GM19395 (cell line): ENCODE results near the gene AP4S1.
A peak's percentile ranks its signal among the peaks of the same experiment; 100 is the strongest.

Source experiments
- ATAC-seq: cut with Tn5 transposase; IDR thresholded peaks from one replicate; pipeline ENCODE4 v1.9.1; 2021; ENCODE audit warnings: mild to moderate bottlenecking, moderate library complexity; ENCODE audit not compliant: unreplicated experiment

AP4S1 gene

DNA sequence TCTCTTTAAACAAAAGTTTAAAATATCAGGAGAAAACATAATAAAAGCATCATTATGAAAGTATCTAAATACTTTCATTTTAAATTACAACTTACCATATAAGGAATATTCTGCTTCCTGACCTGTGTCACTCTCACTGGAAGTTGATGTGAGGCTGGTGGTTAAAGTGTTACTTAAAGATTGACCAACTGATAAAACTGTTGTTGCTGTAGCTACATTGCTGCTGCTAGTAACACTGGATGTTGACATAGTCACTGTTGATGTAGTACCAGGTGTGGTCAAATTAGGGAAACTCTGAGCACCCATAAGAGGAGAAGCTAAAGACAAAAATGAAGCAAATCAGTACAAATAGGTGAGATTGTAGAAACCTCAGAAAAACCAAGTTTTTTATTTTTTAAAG, 102.2 kb downstream of the AP4S1 start:
- ATAC-seq = no peak

GRCh38 chr14:31128601-31129526, 103.4 kb downstream of the AP4S1 start:
- ATAC-seq = peak; percentile 61

- ATAC-seq = no peak
Observed at GRCh38 chr14:31133133-31133532, 107.7 kb downstream of the AP4S1 start.

DNA sequence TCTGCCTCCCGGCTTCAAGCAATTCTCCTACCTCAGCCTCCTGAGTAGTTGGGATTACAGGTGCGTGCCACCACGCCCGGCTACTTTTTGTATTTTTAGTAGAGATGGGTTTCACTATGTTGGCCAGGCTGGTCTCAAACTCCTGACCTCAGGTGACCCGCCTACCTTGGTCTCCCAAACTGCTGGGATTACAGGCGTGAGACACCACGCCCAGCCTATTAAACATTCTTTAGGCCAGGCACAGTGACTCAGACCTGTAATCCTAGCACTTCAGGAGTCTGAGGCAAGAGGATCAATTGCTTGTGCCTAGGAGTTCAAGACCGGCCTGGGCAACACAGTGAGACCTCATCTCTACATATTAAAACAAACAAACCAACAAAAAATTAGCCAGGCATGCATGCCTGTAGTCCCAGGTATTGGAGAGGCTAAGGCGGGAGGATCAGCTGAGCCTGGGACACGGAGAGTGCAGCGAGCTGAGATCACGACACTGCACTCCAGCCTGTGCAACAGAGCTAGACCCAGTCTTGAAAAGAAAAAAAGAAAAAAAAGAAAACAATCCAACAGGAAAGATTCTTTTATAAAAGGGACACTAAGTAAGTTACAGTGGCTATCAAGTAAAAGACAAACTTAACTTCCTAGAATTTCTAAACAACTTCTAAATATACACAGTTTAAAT, 111.9 kb downstream of the AP4S1 start:
- ATAC-seq = no peak

DNA sequence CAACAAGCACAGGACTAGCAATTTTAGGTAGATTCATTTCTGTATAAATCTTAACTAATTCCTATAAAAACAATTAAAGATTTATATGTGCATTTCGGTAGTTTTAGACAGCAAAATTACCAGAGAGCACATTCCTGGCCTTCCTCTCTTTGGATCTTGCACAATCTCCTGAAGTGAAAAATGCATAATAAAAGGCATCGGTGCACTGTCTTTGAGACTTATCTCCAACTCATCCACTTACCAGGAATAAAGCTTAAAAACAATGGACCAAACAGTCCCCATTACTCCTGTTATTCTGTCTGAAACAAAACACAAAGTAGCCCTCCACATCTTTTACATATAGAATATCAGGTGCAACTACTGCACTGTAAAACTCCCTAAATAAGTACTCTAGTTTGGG, 112.9 kb downstream of the AP4S1 start:
- no peak for ATAC-seq

GRCh38 chr14:31139301-31139847, 113.9 kb downstream of the AP4S1 start:
- no peak for ATAC-seq

GRCh38 chr14:31142455-31143087, 117.1 kb downstream of the AP4S1 start:
- no peak for ATAC-seq
